Renal cortical epithelial cell (primary cell): ENCODE measurements around the gene SARS1. TPM values are rescaled to one million over a fixed set of nuclear protein-coding genes. Genes with fewer than 3 reads are reported as not detected.

Experiments used
- DNase-seq: peaks from one replicate; pipeline ENCODE4 v3.0.0-alpha.2; 2011; ENCODE audit warnings: low read depth
- total RNA-seq: library from RNA; depleted of rRNA; stranded (reverse); fragments of >200 nt; gene quantifications from 2 replicates; pipeline ENCODE4 v1.2.3, GENCODE V29; 2014

The SARS1 gene
- total RNA-seq, 1 donor from 2014 or later = 223 TPM

DNA sequence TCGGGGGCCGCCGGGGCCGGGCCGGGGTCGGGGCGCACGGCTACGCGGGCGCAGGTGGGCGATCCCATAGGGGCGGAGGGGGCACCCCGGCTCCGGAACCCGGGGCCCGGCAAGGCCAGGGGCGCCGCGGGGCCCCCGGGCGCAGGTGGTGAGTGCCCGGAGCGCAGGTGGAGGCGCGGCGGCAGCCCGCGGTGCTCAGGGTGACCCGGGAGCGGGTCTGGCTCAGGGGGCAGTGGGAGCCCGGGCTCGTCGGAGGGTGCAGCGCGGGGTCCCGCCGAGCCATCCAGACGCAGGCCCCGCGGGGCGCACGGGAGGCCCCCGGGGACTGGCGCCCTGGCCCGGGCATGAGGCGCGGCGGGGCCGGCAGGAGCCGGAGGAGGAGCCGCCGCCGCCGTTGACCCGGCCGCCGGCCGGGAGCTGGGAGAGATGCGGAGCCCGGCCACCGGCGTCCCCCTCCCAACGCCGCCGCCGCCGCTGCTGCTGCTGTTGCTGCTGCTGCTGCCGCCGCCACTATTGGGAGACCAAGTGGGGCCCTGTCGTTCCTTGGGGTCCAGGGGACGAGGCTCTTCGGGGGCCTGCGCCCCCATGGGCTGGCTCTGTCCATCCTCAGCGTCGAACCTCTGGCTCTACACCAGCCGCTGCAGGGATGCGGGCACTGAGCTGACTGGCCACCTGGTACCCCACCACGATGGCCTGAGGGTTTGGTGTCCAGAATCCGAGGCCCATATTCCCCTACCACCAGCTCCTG lies 36.1 kb downstream of the SARS1 start:
- no peak for DNase-seq

- no peak for DNase-seq
Measured at GRCh38 chr1:109250454-109251276, 36.9 kb downstream of the SARS1 start.

DNA sequence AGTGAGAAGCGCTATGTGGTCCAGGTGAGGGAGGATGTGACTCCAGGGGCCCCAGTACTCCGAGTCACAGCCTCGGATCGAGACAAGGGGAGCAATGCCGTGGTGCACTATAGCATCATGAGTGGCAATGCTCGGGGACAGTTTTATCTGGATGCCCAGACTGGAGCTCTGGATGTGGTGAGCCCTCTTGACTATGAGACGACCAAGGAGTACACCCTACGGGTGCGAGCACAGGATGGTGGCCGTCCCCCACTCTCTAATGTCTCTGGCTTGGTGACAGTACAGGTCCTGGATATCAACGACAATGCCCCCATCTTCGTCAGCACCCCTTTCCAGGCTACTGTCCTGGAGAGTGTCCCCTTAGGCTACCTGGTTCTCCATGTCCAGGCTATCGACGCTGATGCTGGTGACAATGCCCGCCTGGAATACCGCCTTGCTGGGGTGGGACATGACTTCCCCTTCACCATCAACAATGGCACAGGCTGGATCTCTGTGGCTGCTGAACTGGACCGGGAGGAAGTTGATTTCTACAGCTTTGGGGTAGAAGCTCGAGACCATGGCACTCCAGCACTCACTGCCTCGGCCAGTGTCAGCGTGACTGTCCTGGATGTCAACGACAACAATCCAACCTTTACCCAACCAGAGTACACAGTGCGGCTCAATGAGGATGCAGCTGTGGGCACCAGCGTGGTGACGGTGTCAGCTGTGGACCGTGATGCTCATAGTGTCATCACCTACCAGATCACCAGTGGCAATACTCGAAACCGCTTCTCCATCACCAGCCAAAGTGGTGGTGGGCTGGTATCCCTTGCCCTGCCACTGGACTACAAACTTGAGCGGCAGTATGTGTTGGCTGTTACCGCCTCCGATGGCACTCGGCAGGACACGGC lies 37.8 kb downstream of the SARS1 start:
- no peak for DNase-seq

DNA sequence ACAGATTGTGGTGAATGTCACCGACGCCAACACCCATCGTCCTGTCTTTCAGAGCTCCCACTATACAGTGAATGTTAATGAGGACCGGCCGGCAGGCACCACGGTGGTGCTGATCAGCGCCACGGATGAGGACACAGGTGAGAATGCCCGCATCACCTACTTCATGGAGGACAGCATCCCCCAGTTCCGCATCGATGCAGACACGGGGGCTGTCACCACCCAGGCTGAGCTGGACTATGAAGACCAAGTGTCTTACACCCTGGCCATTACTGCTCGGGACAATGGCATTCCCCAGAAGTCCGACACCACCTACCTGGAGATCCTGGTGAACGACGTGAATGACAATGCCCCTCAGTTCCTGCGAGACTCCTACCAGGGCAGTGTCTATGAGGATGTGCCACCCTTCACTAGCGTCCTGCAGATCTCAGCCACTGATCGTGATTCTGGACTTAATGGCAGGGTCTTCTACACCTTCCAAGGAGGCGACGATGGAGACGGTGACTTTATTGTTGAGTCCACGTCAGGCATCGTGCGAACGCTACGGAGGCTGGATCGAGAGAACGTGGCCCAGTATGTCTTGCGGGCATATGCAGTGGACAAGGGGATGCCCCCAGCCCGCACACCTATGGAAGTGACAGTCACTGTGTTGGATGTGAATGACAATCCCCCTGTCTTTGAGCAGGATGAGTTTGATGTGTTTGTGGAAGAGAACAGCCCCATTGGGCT lies 38.6 kb downstream of the SARS1 start:
- DNase-seq = no peak

- DNase-seq = peak; percentile 77
Measured at GRCh38 chr1:109252893-109253802, 39.4 kb downstream of the SARS1 start.

DNA sequence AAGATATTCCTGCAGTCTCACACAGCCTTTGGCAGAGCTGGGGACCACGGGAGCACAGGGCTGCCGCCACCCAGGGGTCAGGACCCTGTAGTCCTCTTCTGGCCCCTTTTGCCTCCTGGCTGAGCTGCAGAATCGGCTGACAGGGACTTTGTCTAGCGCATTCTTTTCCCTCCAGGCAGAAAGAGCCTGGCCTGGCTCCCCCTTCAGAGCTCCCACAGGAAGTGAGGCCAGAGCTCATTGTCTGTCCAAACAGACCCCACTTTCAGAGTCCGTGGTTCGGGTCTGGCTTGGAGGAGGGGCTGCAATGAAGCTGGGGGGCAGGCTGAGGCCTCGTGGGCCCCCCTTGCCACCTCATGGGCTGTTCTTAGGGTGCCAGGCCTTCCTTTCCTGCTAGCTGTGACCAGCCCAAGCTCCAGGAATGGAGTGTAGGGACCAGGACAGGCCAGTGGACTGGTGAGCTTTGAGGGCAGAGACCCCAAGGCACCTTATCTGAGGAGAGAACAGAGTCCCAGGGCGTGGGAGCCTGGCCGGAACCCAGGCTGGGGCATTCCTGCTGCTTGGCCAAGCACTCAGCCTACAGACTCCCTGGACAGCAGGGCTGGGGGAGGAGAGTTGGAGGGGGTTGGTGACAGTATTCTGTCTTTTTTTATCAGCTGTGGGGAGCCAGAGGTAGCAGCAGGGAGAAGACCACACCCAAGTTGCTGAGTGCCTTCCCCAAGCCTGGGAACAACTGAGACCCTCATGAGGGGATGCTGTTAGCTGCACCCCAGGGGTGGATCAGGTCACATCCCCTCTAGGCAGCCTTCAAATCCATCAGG lies 40.3 kb downstream of the SARS1 start:
- peak; percentile 79 for DNase-seq

DNA sequence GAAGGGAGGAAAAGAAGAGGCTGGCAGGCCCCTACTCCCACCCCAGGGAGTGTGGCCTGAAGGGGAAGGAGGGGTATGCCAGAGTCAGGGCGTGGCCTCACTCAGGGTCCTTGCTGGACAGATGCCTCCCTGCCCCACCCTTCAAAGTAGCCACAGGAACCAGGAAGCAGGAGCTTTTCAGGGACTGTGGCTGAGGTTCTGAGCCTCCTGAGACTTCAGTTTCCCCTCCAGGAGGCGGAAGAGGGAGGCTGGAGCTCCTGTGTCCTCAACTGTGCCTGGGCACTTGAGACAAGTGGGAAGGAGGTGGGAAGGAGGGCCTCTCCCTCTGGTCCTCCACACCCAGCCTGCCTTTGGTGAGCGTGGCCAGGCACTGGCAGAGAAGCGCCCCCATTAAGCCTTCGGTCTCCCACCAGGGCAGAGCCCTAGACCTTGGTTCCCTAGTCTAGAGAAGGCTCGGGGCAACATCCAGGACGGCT lies 40.9 kb downstream of the SARS1 start:
- DNase-seq = peak; percentile 36

DNA sequence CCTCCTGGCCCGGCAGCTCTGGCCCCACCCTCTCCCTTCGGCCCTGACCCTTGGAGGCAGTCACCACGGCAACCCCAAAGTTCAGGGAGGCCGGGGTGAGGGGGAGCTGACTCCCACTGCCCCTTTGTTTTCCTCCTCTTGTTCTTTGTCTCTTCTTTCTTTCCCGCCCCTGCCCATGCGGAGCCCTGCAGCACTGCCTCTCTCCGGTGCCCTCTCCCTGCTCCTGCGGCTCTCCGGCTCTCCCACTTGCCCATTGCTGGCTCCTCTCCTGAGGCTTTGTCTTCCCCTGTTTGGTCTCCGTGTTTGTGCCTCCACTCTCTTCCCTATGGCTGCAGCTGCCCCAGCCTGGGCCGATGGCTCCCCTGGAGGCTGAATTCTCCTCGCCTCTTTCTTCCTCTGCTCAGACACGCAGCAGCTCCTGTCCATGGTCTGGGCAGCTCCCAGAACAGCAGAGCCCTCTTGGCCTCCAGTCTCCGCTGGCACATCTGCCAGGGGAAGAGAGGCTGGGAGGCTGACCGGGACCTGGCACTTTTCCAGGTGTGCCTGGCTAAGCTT lies 41.5 kb downstream of the SARS1 start:
- no peak for DNase-seq

GRCh38 chr1:109255678-109256077 lies 42.0 kb downstream of the SARS1 start:
- DNase-seq = no peak

GRCh38 chr1:109256085-109256484 lies 42.4 kb downstream of the SARS1 start:
- DNase-seq = no peak

DNA sequence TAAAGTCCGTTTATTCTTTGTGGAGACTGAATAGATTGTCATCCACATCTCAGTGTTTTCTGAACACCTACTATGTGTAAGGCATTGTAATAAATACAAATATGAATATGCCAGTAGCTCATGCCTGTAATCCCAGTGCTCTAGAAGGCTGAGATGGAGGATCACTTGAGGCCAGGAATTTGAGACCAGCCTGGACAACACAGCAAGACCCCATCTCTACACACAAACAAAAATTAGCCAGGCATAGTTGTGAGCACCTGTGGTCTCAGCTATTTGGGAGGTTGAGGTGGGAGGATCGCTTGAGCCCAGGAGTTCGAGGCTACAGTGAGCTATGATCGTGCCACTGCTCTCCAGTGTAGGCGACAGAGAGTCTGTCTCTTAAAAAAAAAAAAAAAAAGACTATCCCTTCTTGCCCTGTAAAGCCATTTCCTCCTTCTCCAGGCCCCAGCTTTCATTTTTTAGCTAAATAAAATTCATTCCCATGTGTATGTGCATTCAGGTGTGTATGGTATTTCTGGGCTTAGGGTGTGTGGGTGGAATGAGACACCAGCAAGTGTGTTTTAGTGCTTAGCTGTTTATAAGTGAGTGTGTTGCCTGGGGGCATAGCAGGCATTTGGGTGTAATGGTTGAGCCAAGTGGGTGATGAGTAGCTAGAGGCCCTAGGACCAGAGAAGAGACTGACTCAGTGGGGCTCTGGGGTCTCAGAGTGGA lies 43.4 kb downstream of the SARS1 start:
- peak; percentile 97 for DNase-seq

DNA sequence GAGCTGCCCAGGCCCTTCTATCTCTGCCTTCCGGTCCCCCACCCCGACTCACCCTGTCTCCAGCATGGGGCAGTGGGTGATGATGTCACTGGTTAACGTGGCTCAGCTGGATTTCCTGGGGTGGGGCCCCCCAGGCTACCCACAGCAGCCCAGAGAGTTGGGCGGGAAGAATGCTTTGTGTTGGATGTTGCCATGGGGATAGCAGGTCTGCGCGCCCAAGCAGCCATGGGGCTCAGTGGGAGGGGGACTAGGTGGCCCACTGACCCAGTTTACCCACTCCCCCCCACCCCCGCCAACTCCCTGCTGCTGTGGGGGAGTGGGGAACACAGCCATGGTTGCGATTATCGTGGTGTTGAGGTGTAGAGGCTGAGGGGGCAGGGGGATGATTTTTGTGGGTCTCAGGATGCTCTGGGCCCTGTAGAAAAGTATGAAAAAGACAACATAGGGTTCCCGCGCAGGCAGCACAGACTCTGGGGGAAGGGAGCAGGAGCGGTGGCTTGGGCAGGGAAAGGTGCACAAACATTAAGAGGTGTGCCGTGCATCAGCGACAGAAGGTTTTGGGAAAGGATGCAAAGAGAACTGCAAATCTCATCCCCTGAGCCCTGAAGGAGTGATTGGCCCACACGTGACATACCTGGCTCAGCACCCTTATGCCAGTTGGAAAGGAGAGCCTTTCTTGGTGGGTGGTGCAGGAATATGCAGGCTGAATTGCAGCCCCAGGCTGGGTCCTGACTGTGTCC lies 44.1 kb downstream of the SARS1 start:
- no peak for DNase-seq

DNA sequence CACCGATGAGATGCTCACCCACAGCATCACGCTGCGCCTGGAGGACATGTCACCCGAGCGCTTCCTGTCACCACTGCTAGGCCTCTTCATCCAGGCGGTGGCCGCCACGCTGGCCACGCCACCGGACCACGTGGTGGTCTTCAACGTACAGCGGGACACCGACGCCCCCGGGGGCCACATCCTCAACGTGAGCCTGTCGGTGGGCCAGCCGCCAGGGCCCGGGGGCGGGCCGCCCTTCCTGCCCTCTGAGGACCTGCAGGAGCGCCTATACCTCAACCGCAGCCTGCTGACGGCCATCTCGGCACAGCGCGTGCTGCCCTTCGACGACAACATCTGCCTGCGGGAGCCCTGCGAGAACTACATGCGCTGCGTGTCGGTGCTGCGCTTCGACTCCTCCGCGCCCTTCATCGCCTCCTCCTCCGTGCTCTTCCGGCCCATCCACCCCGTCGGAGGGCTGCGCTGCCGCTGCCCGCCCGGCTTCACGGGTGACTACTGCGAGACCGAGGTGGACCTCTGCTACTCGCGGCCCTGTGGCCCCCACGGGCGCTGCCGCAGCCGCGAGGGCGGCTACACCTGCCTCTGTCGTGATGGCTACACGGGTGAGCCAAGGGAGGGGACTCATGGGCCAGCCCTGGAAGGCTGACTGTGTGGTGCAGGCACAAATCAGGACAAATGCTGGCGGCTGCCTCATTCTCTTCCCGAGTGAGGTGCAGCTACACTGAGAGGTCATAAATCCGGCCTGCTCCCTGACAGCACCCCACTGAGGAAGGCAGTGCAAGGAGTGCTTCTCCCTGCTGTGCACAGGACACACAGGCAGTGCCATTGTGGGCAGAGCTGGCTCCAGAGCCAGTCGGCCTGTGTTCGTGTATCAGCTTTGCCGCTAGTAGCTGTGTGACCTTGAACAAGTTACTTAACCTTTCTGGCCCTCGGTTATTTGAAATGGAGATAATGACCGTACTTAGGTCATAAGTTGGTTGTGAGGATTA lies 45.1 kb downstream of the SARS1 start:
- DNase-seq = no peak

DNA sequence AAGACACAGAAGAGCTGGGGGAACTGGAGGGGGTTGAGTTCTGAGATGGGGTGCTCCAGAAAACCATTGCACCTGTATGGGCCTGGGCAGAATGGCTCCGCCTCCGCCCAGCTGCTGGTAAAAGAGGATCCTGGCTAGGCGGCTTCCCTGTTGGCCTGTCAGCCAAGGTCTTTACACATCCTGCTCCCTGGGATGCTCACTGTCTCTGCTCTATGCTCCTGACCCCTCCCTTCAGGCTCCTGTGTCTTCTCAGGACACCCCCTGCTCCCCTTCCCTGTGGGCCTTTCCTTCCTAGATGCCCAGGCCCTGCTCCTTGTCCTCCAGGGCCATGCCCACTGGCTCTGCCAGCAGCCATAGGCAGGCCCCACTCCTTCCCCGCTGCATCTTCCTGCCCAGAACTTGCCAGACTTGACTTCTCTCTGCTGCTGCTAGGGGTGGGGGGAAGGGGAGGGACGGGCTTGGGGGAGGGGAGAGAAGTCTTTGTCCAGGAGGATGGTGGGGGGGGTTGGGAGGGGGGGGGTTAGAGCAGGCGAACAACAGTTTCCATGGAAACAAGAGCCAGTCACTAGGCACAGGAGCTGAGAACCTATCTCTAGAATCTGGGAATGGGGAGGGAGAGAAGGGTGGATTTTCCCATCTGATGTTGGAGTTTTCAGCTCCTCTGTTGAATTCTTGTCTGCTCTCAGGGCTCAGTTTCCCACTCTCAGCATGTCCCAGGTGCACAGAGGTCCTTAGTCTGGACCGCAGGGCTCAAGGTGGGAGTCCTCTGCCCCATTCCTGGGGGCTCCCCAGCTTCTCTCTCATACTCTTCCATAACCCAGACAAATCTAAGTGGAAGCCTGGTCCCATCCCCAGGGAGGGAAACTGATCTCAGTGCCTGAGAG lies 46.2 kb downstream of the SARS1 start:
- no peak for DNase-seq

DNA sequence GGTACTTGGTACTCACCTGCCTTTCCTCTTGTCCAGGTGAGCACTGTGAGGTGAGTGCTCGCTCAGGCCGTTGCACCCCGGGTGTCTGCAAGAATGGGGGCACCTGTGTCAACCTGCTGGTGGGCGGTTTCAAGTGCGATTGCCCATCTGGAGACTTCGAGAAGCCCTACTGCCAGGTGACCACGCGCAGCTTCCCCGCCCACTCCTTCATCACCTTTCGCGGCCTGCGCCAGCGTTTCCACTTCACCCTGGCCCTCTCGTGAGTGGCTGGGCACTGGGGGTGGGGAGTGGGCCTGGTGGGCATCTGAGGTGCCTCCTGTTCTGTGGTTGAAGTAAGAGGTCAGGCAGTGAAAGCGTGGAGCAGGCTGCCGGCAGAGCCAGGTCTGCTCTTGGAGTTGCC lies 47.3 kb downstream of the SARS1 start:
- DNase-seq = no peak
